ENCODE data around the gene SPEF1.

SPEF1 gene

GRCh38 chr20:3764659-3765058 is 16.6 kb downstream of the SPEF1 start:
- DNase-seq = no peak

DNA sequence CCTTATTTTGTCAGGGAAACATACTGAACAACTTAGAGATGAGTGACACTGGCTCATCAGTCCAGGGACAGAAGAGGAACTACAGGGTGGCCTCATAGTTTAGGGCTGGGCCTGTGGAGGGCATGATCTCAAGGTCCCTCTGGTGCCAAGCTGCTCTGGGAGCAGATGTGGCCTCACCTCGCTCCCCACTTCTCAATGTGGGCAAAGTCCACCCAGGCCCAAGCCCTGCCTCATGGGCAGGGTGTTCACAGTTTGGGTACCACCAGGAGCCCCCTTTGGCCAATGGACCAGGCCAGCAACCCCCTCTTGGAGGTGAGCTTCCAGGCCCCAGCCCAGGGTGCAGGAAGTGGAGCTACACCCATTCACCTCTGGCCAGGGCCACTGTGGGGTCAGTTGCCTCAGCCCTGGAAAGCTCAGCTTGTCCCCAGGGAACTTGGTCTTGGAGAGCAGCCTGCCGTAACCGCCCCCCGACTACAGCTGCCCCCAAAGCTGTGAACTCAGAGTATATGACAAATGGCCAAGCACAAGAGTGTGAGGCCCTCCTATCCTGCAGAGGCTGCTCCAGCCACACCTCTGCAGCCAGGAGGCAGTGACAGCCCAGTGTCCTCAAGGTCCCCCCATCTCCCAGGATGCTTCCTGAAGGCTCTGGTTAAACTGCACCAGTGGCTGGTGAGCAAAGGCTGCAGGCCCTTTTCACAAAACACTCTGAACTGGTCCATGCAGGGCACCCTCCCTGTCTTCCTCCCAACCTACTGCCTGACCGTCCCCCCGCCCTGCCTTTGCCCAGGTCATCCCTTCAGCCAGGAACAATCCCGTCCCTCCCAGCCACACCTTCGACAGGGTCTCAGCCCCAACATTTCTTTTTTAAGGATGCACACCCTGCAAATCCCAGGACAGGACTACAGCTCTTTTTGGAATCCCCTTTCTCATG is 17.3 kb downstream of the SPEF1 start:
- DNase-seq = no peak

GRCh38 chr20:3760655-3761348 is 20.4 kb downstream of the SPEF1 start:
- no peak for DNase-seq

GRCh38 chr20:3759884-3760283 is 21.4 kb downstream of the SPEF1 start:
- no peak for DNase-seq

GRCh38 chr20:3759316-3759823 is 21.9 kb downstream of the SPEF1 start:
- DNase-seq = no peak

DNA sequence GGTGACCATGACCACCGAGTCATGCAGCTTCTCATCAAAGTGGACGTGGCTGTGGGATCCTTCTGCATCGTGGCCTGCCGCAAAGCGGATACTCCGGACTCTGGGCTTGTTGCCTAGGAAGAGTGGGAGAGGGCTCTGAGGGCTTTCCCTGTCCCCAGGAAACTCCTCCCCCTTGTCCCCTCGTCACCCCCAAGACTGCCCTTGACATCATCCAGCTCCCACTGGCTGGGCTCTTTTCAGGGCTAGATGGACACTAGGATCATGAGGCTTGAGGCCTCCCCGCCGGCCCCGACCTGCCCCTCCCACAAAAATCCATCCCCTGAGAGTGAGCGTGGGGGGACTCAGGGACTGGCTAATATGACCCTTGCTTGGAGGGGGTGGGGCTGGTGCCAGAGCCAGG is 22.7 kb downstream of the SPEF1 start:
- DNase-seq = no peak

DNA sequence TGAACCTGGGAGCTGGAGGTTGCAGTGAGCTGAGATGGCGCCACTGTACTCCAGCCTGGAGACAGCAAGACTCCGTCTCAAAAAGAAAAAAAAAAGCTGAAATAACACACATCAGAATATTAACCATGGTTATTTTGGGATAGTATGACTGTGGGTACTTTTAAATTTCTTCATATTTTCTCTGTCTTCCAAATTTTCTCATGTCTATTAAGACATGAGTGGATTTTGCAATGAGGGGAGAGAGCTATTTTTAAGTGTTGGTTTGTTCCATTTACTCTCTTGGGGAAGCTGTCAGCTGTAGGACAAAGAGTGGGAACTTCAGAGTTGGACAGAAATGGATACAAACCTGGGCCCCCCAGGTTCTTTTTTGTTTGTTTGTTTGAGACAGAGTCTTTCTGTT is 24.0 kb downstream of the SPEF1 start:
- no peak for DNase-seq

- DNase-seq = no peak
Measured at GRCh38 chr20:3755814-3756480, 25.3 kb downstream of the SPEF1 start.

- DNase-seq = no peak
Measured at GRCh38 chr20:3755269-3755668, 26.0 kb downstream of the SPEF1 start.

DNA sequence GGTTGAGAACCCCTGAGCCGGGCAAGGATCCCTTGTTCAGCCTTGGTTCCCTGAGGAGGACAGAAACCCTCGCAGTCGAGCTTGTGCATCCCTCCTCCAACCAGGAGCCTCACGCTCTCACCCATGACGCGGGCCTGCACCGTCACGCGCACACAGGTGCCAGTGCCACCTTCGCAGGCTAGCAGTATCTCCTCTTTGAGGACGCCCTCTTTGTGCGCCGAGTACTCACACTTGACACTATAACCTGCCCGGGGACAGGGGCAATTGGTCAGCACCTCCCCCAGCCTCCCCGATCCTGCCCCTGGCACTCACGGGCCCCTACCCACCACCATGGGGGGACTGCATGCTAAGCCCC is 27.0 kb downstream of the SPEF1 start:
- DNase-seq = no peak

- DNase-seq = no peak
Measured at GRCh38 chr20:3753501-3754275, 27.6 kb downstream of the SPEF1 start.

GRCh38 chr20:3753098-3753497 is 28.1 kb downstream of the SPEF1 start:
- DNase-seq = no peak

GRCh38 chr20:3752386-3752759 is 28.9 kb downstream of the SPEF1 start:
- no peak for DNase-seq

- DNase-seq = peak; percentile 58
Measured at GRCh38 chr20:3751675-3752385, 29.4 kb downstream of the SPEF1 start.

GRCh38 chr20:3751305-3751674 is 30.0 kb downstream of the SPEF1 start:
- no peak for DNase-seq

DNA sequence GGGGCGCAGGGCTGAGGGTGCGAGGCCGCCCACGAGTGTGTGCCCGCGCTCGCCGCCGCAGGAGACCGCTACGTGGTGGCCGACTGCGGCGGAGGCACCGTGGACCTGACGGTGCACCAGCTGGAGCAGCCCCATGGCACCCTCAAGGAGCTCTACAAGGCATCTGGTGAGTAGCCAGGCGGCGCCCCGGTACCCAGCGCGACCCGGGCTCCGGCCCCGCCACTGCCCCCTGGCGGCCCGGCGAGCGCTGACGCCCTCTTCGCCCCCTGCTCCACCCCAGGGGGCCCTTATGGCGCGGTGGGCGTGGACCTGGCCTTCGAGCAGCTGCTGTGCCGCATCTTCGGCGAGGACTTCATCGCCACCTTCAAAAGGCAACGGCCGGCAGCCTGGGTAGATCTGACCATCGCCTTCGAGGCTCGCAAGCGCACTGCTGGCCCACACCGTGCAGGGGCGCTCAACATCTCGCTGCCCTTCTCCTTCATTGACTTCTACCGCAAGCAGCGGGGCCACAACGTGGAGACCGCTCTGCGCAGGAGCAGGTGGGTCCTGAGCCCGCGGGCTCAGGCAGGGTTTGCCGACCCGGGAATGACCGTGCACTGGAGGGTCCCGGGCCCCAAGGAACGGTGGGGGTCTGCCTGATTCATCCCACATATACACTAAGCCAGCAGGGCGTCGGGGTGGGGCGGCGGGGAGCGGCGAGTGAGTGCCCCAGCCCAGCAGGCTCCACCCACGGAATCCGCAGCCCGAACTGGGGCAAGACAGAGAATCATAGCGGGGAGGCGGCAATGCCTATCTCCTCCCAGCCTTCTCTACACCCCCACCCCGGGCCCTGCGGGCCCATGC is 31.3 kb downstream of the SPEF1 start:
- DNase-seq = peak; percentile 32

DNA sequence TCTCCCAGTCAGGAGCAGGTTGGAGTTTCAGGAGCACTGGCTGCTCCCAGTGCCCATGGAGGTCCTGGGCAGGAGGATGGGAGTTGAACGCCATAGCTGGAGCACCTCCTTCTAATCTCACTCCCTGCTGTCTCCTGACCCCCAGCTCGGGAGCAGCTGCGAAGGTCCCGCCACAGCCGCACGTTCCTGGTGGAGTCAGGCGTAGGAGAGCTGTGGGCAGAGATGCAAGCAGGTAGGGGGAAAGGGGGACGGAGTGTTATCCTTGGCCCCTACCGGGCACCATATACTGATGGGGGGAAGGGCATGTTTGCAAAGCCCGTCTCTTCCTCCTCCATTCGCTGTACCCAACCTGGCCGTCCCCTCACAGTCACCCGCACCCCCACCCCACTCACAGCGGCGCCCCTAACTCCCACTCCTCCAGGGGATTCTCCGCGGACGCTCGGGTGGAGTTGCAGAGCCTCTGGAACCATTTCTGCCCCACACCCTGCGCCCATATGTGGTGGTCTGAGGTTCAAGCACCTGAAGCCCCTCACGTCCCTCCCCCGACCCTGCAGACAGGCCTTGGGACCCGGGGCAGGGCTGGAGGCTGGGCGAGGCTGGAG is 32.1 kb downstream of the SPEF1 start:
- DNase-seq = no peak

DNA sequence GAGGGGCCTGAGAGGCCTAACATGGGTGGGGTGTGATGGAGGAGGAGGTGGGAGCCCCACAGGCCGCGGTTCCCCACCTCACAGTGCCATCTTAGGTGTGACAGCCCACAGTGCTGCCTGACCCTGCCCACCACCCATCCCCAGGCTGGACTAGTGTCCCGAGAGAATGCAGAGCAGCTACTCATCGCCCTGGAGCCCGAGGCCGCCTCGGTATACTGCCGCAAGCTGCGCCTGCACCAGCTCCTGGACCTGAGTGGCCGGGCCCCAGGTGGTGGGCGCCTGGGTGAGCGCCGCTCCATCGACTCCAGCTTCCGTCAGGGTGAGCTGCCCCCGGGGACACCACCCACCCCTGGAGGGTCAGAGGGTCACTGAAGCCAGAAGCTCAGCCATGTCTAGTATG is 33.2 kb downstream of the SPEF1 start:
- no peak for DNase-seq

DNA sequence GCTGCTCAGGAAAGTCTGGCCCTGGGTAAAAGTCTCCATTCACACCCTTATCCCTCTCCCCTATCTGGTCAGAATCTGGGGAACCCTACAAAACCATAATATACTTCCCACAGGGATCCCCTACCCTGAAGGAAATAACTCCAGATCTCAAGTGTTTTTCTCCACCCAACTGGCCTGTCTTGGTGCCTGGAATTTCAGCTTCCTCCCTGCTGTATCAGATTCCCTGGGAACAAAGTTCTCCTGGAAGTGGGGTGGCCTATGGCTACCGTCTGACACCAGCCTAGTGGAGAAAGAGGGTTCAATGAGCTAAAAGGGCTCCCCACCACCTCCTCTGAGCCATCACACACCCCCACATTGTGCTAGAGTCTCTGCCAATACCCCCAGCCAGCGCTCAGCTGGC is 33.8 kb downstream of the SPEF1 start:
- DNase-seq = no peak

DNA sequence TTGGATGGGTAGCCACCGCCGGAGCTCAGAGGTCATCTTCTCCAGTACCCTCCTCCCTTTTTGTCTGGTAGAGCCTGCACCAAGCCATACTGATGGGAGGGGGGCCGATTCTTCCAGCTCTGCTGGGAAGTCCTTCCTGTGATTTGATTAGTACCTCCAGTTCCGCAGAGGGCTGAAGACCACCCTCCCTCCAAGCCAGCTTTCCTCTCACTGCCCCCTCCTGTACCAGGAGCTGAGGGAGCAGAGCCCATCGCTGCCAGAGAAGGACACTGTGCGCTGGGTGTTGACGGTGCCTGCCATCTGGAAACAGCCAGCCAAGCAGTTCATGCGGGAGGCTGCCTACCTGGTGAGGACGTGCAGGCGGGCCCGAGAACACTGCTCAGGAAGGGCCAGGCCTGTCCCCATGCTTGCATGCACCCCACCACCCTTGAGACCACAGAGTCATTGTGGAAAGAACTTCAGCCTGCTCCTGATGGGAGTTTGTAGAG is 35.5 kb downstream of the SPEF1 start:
- no peak for DNase-seq

Measured in DMS153 (cell line).